Ovary (tissue), 9 donors: ENCODE measurements around the gene KIAA0825. TPM values are rescaled to one million over a fixed set of nuclear protein-coding genes. Genes with fewer than 3 reads are reported as not detected.
"Not testable (repeated sequence)": the region's sequence is repeated elsewhere in the genome, so short reads cannot be mapped to it uniquely, and the experiment has no call there.

Source experiments
- DNase-seq, 5 donors: peaks; one replicate each; pipeline ENCODE4 v3.0.0-alpha.2; 2019 to 2020
- H3K27ac ChIP-seq, 2 donors: fragments of 200-600 bp; one replicate each; pipeline versions ENCODE4 v1.5.1 to v1.8.0; 2019 to 2022
- H3K27me3 ChIP-seq: fragments of 200-600 bp; one replicate; pipeline ENCODE4 v1.8.0; 2022
- H3K36me3 ChIP-seq: fragments of 200-600 bp; sonication (generic); one replicate; pipeline ENCODE4 v1.5.1; 2019
- H3K4me1 ChIP-seq: one replicate; pipeline ENCODE4 v1.8.1; 2013; ENCODE audit warnings: mild to moderate bottlenecking, moderate library complexity; ENCODE audit not compliant: insufficient read depth
- H3K4me3 ChIP-seq: fragments of 200-600 bp; sonication (generic); one replicate; pipeline ENCODE4 v1.5.1; 2017
- H3K9me3 ChIP-seq, 2 donors: fragments of 200-600 bp in 1 of 2; sonication (generic) in 1 of 2; one replicate each; pipeline versions ENCODE4 v1.5.1 to v1.8.1; 2013 to 2019; ENCODE audit warnings: mild to moderate bottlenecking in 1 of 2, moderate library complexity in 1 of 2
- CTCF ChIP-seq, 3 donors: fragments of 450-650 bp in 2 of 3; fragments of 200-600 bp in 1 of 3; IDR thresholded peaks; one replicate each; pipeline versions ENCODE4 v1.5.1 to v1.8.0; 2016 to 2022; ENCODE audit warnings: antibody characterized with exemption in 3 of 3, mild to moderate bottlenecking in 1 of 3
- EP300 ChIP-seq: sonication (generic); formaldehyde crosslinking; IDR thresholded peaks from one replicate; pipeline ENCODE4 v1.6.1; 2017; ENCODE audit warnings: antibody characterized with exemption
- POLR2A ChIP-seq: fragments of 450-650 bp; IDR thresholded peaks from one replicate; pipeline ENCODE4 v1.6.1; 2017; ENCODE audit warnings: antibody characterized with exemption, mild to moderate bottlenecking, moderate library complexity
- WGBS, 3 donors: extraction: QIAGEN DNeasy Blood & Tissue Kit in 1 of 3; methylation state at CpG; one replicate each; pipeline versions ENCODE4 v1.1.5 to v1.1.7; 2013 to 2017; 5-methylcytosine and 5-hydroxymethylcytosine counted together
- intact Hi-C, 4 donors: fragments of 100-400 bp; cut with DNase I; formaldehyde crosslinking; loops; one replicate each; pipeline versions ENCODE4 v1.11.0 to v1.15.1; 2022 to 2023
- polyA plus RNA-seq, 2 donors: library from polyadenylated mRNA; stranded (reverse); fragments of 200-250 nt in 1 of 2; fragments of 350-450 nt in 1 of 2; fragmentation: Illumina TruSeq in 1 of 2; extraction: RNeasy Lipid Tissue Mini Kit (QIAGEN cat#74804) in 1 of 2; gene quantifications; one replicate each; pipeline ENCODE4 v1.2.3, GENCODE V29; 2013 to 2014
- total RNA-seq, 7 donors: library from RNA; depleted of rRNA in 2 of 7; stranded (reverse); fragments of >200 nt in 2 of 7; fragmentation: NEBNext Ultra II Directional in 3 of 7; extraction: Animal tissue kit (Norgen Biotek cat#: 25700) in 3 of 7; gene quantifications; one replicate each; pipeline versions ENCODE4 v1.1.0 to v1.2.4, GENCODE V29; 2016 to 2023
- donor health status: DM: no; HTN: no; CAD: no; lungs with moderate emphysema.
- donor health status: DM: no; HTN: no; CAD: no.
- donor health status: Bipolar disorder and iron deficiency.
- donor health status: DM: yes; HTN: yes; CAD: no.
- donor health status: DM: no; HTN: no; CAD: no.
- donor health status: DM: yes; HTN: yes; CAD: no.

The KIAA0825 gene
- total and polyA plus RNA-seq, 9 donors: 0.70 to 12.4 (median 3.9) TPM

GRCh38 chr5:94174748-94175411 is 443.5 kb downstream of the KIAA0825 start:
- DNase-seq: no peak
- no peaks in the 10 kb centered on the region for H3K36me3 ChIP-seq
- H3K27ac ChIP-seq: no peak overlapping the region
- TF ChIP-seq POLR2A: no peak
- no peak for TF ChIP-seq CTCF (IDR thresholded peaks at IDR 0.05)
- no peak for TF ChIP-seq EP300
- no peaks in the 10 kb centered on the region for H3K4me1 ChIP-seq
- no peaks in the 10 kb centered on the region for H3K27me3 ChIP-seq
- no peak overlapping the region for H3K4me3 ChIP-seq
- no peaks in the 10 kb centered on the region for H3K9me3 ChIP-seq
- intact Hi-C loops: no loop called here
- WGBS, 3 donors: 89 to 95% (median 90%) methylated on average over 2 of the region's 2 CpGs

- 98 to 99% (median 98%) methylated on average over 1 of the region's 1 CpG for WGBS, 3 donors
- no peaks in the 10 kb centered on the region for H3K27me3 ChIP-seq
- no peaks in the 10 kb centered on the region for H3K9me3 ChIP-seq
- H3K36me3 ChIP-seq: no peaks in the 10 kb centered on the region
- DNase-seq: no peak
- TF ChIP-seq CTCF (IDR thresholded peaks at IDR 0.05) (no peak), EP300 (no peak), POLR2A (no peak)
- H3K27ac ChIP-seq: no peak overlapping the region
- intact Hi-C loops: no loop called here
- H3K4me3 ChIP-seq: no peak overlapping the region
- H3K4me1 ChIP-seq: no peaks in the 10 kb centered on the region
Measured at GRCh38 chr5:94173100-94173499, 445.3 kb downstream of the KIAA0825 start.

GRCh38 chr5:94171070-94171469 is 447.3 kb downstream of the KIAA0825 start:
- H3K27ac ChIP-seq, DNase-seq, intact Hi-C loops, H3K9me3 ChIP-seq, H3K4me3 ChIP-seq, H3K4me1 ChIP-seq, H3K27me3 ChIP-seq, H3K36me3 ChIP-seq: not testable (repeated sequence)
- 92 to 95% (median 94%) methylated on average over 3 of the region's 3 CpGs for WGBS, 3 donors

- H3K9me3 ChIP-seq, H3K4me1 ChIP-seq, H3K27ac ChIP-seq, H3K27me3 ChIP-seq, DNase-seq, H3K36me3 ChIP-seq, intact Hi-C loops, H3K4me3 ChIP-seq: not testable (repeated sequence)
- 92 to 93% (median 92%) methylated on average over 6 of the region's 6 CpGs for WGBS, 3 donors
Measured at GRCh38 chr5:94170158-94170557, 448.2 kb downstream of the KIAA0825 start.

- H3K9me3 ChIP-seq: no peaks in the 10 kb centered on the region
- no peak overlapping the region for H3K4me3 ChIP-seq
- no peaks in the 10 kb centered on the region for H3K36me3 ChIP-seq
- 85 to 90% (median 88%) methylated on average over 2 of the region's 2 CpGs for WGBS, 3 donors
- no peak for DNase-seq
- no peaks in the 10 kb centered on the region for H3K27me3 ChIP-seq
- no peak overlapping the region for H3K27ac ChIP-seq
- no peaks in the 10 kb centered on the region for H3K4me1 ChIP-seq
- TF ChIP-seq CTCF (IDR thresholded peaks at IDR 0.05) (no peak), EP300 (no peak), POLR2A (no peak)
- intact Hi-C loops: no loop called here
Measured at GRCh38 chr5:94168151-94168550, 450.3 kb downstream of the KIAA0825 start.
